K562 (cell line): Measurements from ENCODE around the gene CD36. TPM values are rescaled to one million over a fixed set of nuclear protein-coding genes. Genes with fewer than 3 reads are reported as not detected.

Experiments
- ATAC-seq: fragments of 200-7000 bp; cut with Tn5 transposase; 3 replicates; pipeline ENCODE4 v1.9.1; 2020; ENCODE audit warnings: moderate library complexity
- BruUV-seq: library from RNA; stranded (reverse); fragments of 400-500 nt; replicated peaks from 2 replicates; lab custom pipeline; 2021; lab: Mats Ljungman, UMichigan
- CTCF ChIA-PET: fragments of 300-600 bp; formaldehyde crosslinking; extraction: SDS; loops from one replicate; lab custom pipeline; 2021; ENCODE audit warnings: low intra/inter-chr PET ratio; lab: Yijun Ruan, JAX
- POLR2A ChIA-PET: fragments of 300-600, 350-650 bp; sonication (Branson Sonifier 250); formaldehyde crosslinking; extraction: SDS; loops from one replicate; lab custom pipeline; 2021; ENCODE audit warnings: antibody characterized with exemption, inconsistent platforms; lab: Yijun Ruan, JAX
- DNase-seq, 4 experiments: peaks; one replicate each; pipeline versions ENCODE4 v3.0.0 to v3.0.0-alpha.2; 2011 to 2018; ENCODE audit warnings: low spot score in 3 of 4, mixed read lengths in 3 of 4; ENCODE audit errors: extremely low read depth in 1 of 4
- FAIRE-seq: peaks from 2 replicates; lab custom pipeline; 2011; peaks lifted over from hg19 to GRCh38; lab: Jason Lieb, UNC
- H2AFZ ChIP-seq: 2 replicates; pipeline ENCODE4 v1.6.0; 2011; ENCODE audit warnings: low read depth, low read length, control low read depth, inconsistent platforms
- H3K27ac ChIP-seq: fragments of 200-600 bp; 3 replicates; pipeline ENCODE4 v1.8.0; 2011; ENCODE audit warnings: low read depth, mild to moderate bottlenecking, control low read depth, inconsistent platforms, low read length, moderate library complexity, mixed read lengths; ENCODE audit errors: extremely low read depth
- H3K27me3 ChIP-seq, 2 experiments: fragments of 300-600 bp in 1 of 2; 2 replicates in 1 of 2; 3 replicates in 1 of 2; pipeline versions ENCODE4 v1.6.0 to v1.8.0; 2011; ENCODE audit warnings: inconsistent platforms in 2 of 2, low read length in 2 of 2, mild to moderate bottlenecking in 1 of 2, mixed read lengths in 1 of 2, moderate library complexity in 1 of 2; ENCODE audit not compliant: control insufficient read depth in 2 of 2, insufficient read depth in 2 of 2
- H3K36me3 ChIP-seq: fragments of 300-600 bp; 3 replicates; pipeline ENCODE4 v1.8.0; 2011; ENCODE audit warnings: mild to moderate bottlenecking, low read length, inconsistent platforms; ENCODE audit not compliant: control insufficient read depth, insufficient read depth
- H3K4me1 ChIP-seq, 2 experiments: fragments of 200-600 bp in 1 of 2; replicated peaks in 1 of 2; 2 replicates in 1 of 2; 3 replicates in 1 of 2; pipeline versions ENCODE4 v1.5.1 to v1.8.0; 2011; ENCODE audit warnings: inconsistent platforms in 2 of 2, low read length in 2 of 2, mild to moderate bottlenecking in 1 of 2, mixed read lengths in 1 of 2, moderate library complexity in 1 of 2; ENCODE audit not compliant: control insufficient read depth in 2 of 2, insufficient read depth in 2 of 2
- H3K4me2 ChIP-seq: 2 replicates; pipeline ENCODE4 v1.6.1; 2011; ENCODE audit warnings: low read length, control low read depth, inconsistent platforms, mixed read lengths; ENCODE audit not compliant: insufficient read depth
- H3K4me3 ChIP-seq: fragments of 200-600 bp; sonication (generic), shearing (Covaris generic); 2 replicates; pipeline ENCODE4 v1.5.1; 2016; ENCODE audit warnings: control low read depth, inconsistent platforms
- H3K79me2 ChIP-seq: fragments of 200-600 bp; 3 replicates; pipeline ENCODE4 v1.8.0; 2011; ENCODE audit warnings: low read length, inconsistent platforms; ENCODE audit not compliant: control insufficient read depth, insufficient read depth
- H3K9ac ChIP-seq, 2 experiments: 2 replicates each; pipeline versions ENCODE4 v1.6.0 to v1.6.1; 2011; ENCODE audit warnings: low read depth in 2 of 2, low read length in 2 of 2, control low read depth in 1 of 2, inconsistent platforms in 1 of 2, mild to moderate bottlenecking in 1 of 2, mixed read lengths in 1 of 2; ENCODE audit not compliant: insufficient read depth in 1 of 2
- H3K9me1 ChIP-seq: one replicate; pipeline ENCODE4 v1.6.0; 2011; ENCODE audit warnings: inconsistent platforms, mild to moderate bottlenecking, low read length, moderate library complexity; ENCODE audit not compliant: control insufficient read depth, insufficient read depth
- H3K9me3 ChIP-seq: replicated peaks from 2 replicates; pipeline ENCODE4 v1.5.1; 2011; ENCODE audit warnings: low read depth, low read length, inconsistent platforms; ENCODE audit not compliant: control insufficient read depth, insufficient read depth
- H4K20me1 ChIP-seq: replicated peaks from 2 replicates; pipeline ENCODE4 v1.6.1; 2011; ENCODE audit warnings: low read length, inconsistent platforms, mixed read lengths; ENCODE audit not compliant: control insufficient read depth, insufficient read depth
- BCOR ChIP-seq: fragments of 450-650 bp; IDR thresholded peaks from 2 replicates; pipeline ENCODE4 v1.6.1; 2016
- CEBPZ ChIP-seq: fragments of 150-350 bp; IDR thresholded peaks from 2 replicates; pipeline ENCODE4 v1.6.1; 2014; ENCODE audit warnings: low read depth, mild to moderate bottlenecking, low read length, borderline replicate concordance
- DACH1 ChIP-seq: fragments of 450-650 bp; IDR thresholded peaks from 2 replicates; pipeline ENCODE4 v1.6.1; 2018; ENCODE audit not compliant: partially characterized antibody
- MTA3 ChIP-seq: fragments of 450-650 bp; formaldehyde crosslinking; IDR thresholded peaks from 2 replicates; pipeline ENCODE4 v1.6.1; 2017; ENCODE audit warnings: mild to moderate bottlenecking, borderline replicate concordance
- NCOA4 ChIP-seq: fragments of 450-650 bp; IDR thresholded peaks from 2 replicates; pipeline ENCODE4 v1.6.1; 2018; ENCODE audit warnings: mild to moderate bottlenecking; ENCODE audit not compliant: partially characterized antibody
- RNF2 ChIP-seq: sonication (generic); IDR thresholded peaks from 2 replicates; pipeline ENCODE4 v1.6.1; 2016
- SAP30 ChIP-seq: fragments of 200-600 bp; sonication (generic); IDR thresholded peaks from 2 replicates; pipeline ENCODE4 v1.6.1; 2012; ENCODE audit warnings: borderline replicate concordance, low read depth, mild to moderate bottlenecking, moderate library complexity, low read length, control low read depth, inconsistent platforms; ENCODE audit not compliant: insufficient read depth, poor library complexity, severe bottlenecking
- SMARCB1 ChIP-seq: IDR thresholded peaks from 2 replicates; pipeline ENCODE4 v1.6.1; 2011; ENCODE audit warnings: improper control_type of control experiment, low read depth; ENCODE audit not compliant: insufficient read length
- SP2 ChIP-seq: IDR thresholded peaks from 2 replicates; pipeline ENCODE4 v1.6.1; 2011; ENCODE audit warnings: mild to moderate bottlenecking, low read depth, low read length, moderate library complexity; ENCODE audit not compliant: poor library complexity, severe bottlenecking; ENCODE audit errors: extremely low read depth
- ZKSCAN1 ChIP-seq: fragments of 150-350 bp; IDR thresholded peaks from 2 replicates; pipeline ENCODE4 v1.6.1; 2016; ENCODE audit warnings: low read depth, low read length
- ZNF707 ChIP-seq: fragments of 250-450 bp; sonication (Bioruptor Pico); conservative IDR thresholded peaks from 2 replicates; pipeline ENCODE4 v1.8.0; 2022; ENCODE audit warnings: inconsistent platforms, mild to moderate bottlenecking, moderate library complexity
- WGBS: fragments of 100-300 bp; shearing (Covaris generic); methylation state at CpG from one replicate; pipeline ENCODE4 v1.1.6; 2016; ENCODE audit warnings: low coverage, mixed read lengths; ENCODE audit not compliant: insufficient coverage; ENCODE audit errors: missing lambda C conversion rate; 5-methylcytosine and 5-hydroxymethylcytosine counted together
- in situ Hi-C: fragments of 300-500 bp; cut with MboI; formaldehyde crosslinking; loops from 4 replicates; pipeline ENCODE4 v1.15.0; 2018; ENCODE audit warnings: inconsistent platforms, mixed read lengths
- intact Hi-C: fragments of 100-400 bp; cut with micrococcal nuclease; formaldehyde crosslinking; loops from 2 replicates; pipeline ENCODE4 v1.14.2; 2022
- polyA plus RNA-seq, 8 experiments: library from polyadenylated mRNA; depleted of rRNA in 4 of 8; stranded (reverse) in 5 of 8; unstranded in 3 of 8; fragments of >200 nt; fragmentation: Nextera tagmentation in 2 of 8; fragmentation: Illumina TruSeq in 1 of 8; extraction: Ambion mirVana in 2 of 8; extraction: Trizol in 1 of 8; gene quantifications; 2 replicates each; pipeline versions ENCODE4 v1.2.1 to v1.2.3, GENCODE V29; 2011 to 2014; ENCODE audit warnings: inconsistent platforms in 1 of 8, missing spikeins in 1 of 8
- total RNA-seq, 7 experiments: library from RNA; depleted of rRNA in 6 of 7; stranded (reverse); fragments of >200 nt in 6 of 7; fragmentation: Illumina TruSeq in 2 of 7; extraction: Trizol in 2 of 7; gene quantifications; 2 replicates each; pipeline versions ENCODE4 v1.2.1 to v1.2.3, GENCODE V29; 2011 to 2021; ENCODE audit warnings: low replicate concordance in 1 of 7
- TF ChIP-seq, protein P1 (sequence below): fragments of 250-450 bp; sonication (Bioruptor Pico); IDR thresholded peaks from 2 replicates; pipeline ENCODE4 v1.5.0; 2022; ENCODE audit warnings: mild to moderate bottlenecking
- TF ChIP-seq, protein P2 (sequence below), 2 experiments: fragments of 450-650 bp in 1 of 2; sonication (generic) in 1 of 2; formaldehyde crosslinking; conservative IDR thresholded peaks; 2 replicates each; pipeline versions ENCODE4 v1.4.0 to v1.8.1; 2020 to 2022; ENCODE audit warnings: mild to moderate bottlenecking in 1 of 2, missing genetic modification reagents in 1 of 2

CD36 gene
- total and polyA plus RNA-seq, 9 of the 15 experiments (the other 6 are each of a cell fraction or from before 2014, with no cell fraction given), result 0.09 to 4.0 (median 0.42) TPM

- TF ChIP-seq, protein P1, sequence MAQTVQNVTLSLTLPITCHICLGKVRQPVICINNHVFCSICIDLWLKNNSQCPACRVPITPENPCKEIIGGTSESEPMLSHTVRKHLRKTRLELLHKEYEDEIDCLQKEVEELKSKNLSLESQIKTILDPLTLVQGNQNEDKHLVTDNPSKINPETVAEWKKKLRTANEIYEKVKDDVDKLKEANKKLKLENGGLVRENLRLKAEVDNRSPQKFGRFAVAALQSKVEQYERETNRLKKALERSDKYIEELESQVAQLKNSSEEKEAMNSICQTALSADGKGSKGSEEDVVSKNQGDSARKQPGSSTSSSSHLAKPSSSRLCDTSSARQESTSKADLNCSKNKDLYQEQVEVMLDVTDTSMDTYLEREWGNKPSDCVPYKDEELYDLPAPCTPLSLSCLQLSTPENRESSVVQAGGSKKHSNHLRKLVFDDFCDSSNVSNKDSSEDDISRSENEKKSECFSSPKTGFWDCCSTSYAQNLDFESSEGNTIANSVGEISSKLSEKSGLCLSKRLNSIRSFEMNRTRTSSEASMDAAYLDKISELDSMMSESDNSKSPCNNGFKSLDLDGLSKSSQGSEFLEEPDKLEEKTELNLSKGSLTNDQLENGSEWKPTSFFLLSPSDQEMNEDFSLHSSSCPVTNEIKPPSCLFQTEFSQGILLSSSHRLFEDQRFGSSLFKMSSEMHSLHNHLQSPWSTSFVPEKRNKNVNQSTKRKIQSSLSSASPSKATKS (CRISPR knock-in tag), result no peak
- TF ChIP-seq SP2, result no peak
- TF ChIP-seq, protein P2, sequence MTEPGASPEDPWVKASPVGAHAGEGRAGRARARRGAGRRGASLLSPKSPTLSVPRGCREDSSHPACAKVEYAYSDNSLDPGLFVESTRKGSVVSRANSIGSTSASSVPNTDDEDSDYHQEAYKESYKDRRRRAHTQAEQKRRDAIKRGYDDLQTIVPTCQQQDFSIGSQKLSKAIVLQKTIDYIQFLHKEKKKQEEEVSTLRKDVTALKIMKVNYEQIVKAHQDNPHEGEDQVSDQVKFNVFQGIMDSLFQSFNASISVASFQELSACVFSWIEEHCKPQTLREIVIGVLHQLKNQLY (CRISPR knock-in tag; conservative IDR thresholded peaks at IDR 0.05), result no peak
- no peak for TF ChIP-seq SAP30
- TF ChIP-seq NCOA4, result no peak
- no peak for TF ChIP-seq BCOR
Measured at GRCh38 chr7:80632139-80632538, 6.3 kb upstream of the CD36 start (continued).

GRCh38 chr7:80632819-80633218 is 5.6 kb upstream of the CD36 start:
- Histone ChIP-seq H3K27me3 (no peaks in the 10 kb centered on the region), H3K9me1 (no peaks in the 10 kb centered on the region), H4K20me1 (no peaks in the 10 kb centered on the region), H3K79me2 (no peaks in the 10 kb centered on the region), H3K4me1 (no peaks in the 10 kb centered on the region), H2AFZ (no peak overlapping the region), H3K27ac (no peak overlapping the region), H3K9ac (no peak overlapping the region), H3K4me3 (no peak overlapping the region), H3K9me3 (no peaks in the 10 kb centered on the region; the same call in none of the 2 replicates), H3K36me3 (no peaks in the 10 kb centered on the region), H3K4me2 (no peak overlapping the region)
- POLR2A ChIA-PET, result no interaction called here
- BruUV-seq, result no TSS peak
- CTCF ChIA-PET, result no interaction called here
- in situ Hi-C loops (no loop called here), intact Hi-C loops (no loop called here)
- FAIRE-seq (no peak), DNase-seq (no peak), ATAC-seq (no peak)
- WGBS, result 0% methylated on average over 3 of the region's 3 CpGs
- TF ChIP-seq SMARCB1, result no peak
- TF ChIP-seq DACH1, result no peak
- TF ChIP-seq ZNF707 (CRISPR knock-in tag), result no peak
- TF ChIP-seq RNF2, result no peak
- TF ChIP-seq MTA3, result no peak
- TF ChIP-seq CEBPZ, result no peak
- TF ChIP-seq ZKSCAN1, result no peak
